Hippocampal formation (tissue), 2 donors: ENCODE measurements around the gene RBM10.

ENCODE experiments used
- DNase-seq, 2 donors: peaks; one replicate each; lab custom pipeline; 2025; lab: John Stamatoyannopoulos, UW

The RBM10 gene

DNA sequence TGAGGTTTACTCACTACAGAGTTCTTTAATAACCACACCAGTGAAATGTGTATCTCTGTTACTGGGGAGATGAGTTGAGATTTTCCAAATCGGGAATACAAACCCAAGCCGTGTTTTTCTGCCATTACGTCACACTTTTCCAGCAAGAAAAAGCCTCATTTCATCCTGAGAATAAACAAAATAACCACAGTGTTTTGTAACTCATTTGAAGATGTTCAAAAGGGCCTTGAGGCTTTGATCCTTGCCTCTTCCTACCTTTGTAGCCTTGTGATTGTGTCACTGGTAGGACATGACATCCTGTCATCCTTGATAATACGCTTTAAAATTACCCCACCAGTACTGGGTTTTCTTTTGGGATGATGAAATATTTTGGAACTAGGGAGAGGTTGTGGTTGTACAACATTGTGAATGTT is 90.7 kb downstream of the RBM10 start:
- no peak for DNase-seq
